ENCODE measurements around the gene RSAD1.
A peak's percentile ranks its signal among the peaks of the same experiment; 100 is the strongest.
"Not testable (repeated sequence)": the region's sequence is repeated elsewhere in the genome, so short reads cannot be mapped to it uniquely, and the experiment has no call there.

The RSAD1 gene

GRCh38 chr17:50474523-50474922 is 4.1 kb upstream of the RSAD1 start:
- no peak for DNase-seq

GRCh38 chr17:50475362-50475761 is 3.3 kb upstream of the RSAD1 start:
- no peak for DNase-seq

GRCh38 chr17:50475775-50476544 is 2.7 kb upstream of the RSAD1 start:
- not testable (repeated sequence) for DNase-seq

GRCh38 chr17:50476545-50477315 is 1.9 kb upstream of the RSAD1 start:
- no peak for DNase-seq

GRCh38 chr17:50477976-50478375 is 684 bp upstream of the RSAD1 start:
- no peak for DNase-seq

- DNase-seq: peak; percentile 71
These were observed 972 bp downstream of the RSAD1 start for GRCh38 chr17:50479522-50480141.

- DNase-seq: no peak
These were observed 1.6 kb downstream of the RSAD1 start for GRCh38 chr17:50480142-50480764.

- no peak for DNase-seq
These were observed 2.3 kb downstream of the RSAD1 start for GRCh38 chr17:50480854-50481490.

- no peak for DNase-seq
These were observed 3.0 kb downstream of the RSAD1 start for GRCh38 chr17:50481648-50482047.

- DNase-seq: no peak
These were observed 3.5 kb downstream of the RSAD1 start for GRCh38 chr17:50482110-50482509.

- DNase-seq: peak; percentile 77
These were observed 3.9 kb downstream of the RSAD1 start for GRCh38 chr17:50482516-50482915.

- DNase-seq: no peak
These were observed 4.6 kb downstream of the RSAD1 start for GRCh38 chr17:50483266-50483665.

GRCh38 chr17:50484386-50485155 is 5.9 kb downstream of the RSAD1 start:
- DNase-seq: no peak

- DNase-seq: no peak
These were observed 8.8 kb downstream of the RSAD1 start for GRCh38 chr17:50487213-50488096.

- DNase-seq: no peak
These were observed 10.2 kb downstream of the RSAD1 start for GRCh38 chr17:50488880-50489279.

GRCh38 chr17:50491505-50491904 is 12.8 kb downstream of the RSAD1 start:
- DNase-seq: no peak

GRCh38 chr17:50492214-50492613 is 13.6 kb downstream of the RSAD1 start:
- DNase-seq: no peak

GRCh38 chr17:50493744-50494143 is 15.1 kb downstream of the RSAD1 start:
- DNase-seq: no peak

GRCh38 chr17:50495217-50495823 is 16.7 kb downstream of the RSAD1 start:
- DNase-seq: no peak

- no peak for DNase-seq
These were observed 17.3 kb downstream of the RSAD1 start for GRCh38 chr17:50495918-50496317.
